ENCODE data around the gene TRIM59.
A peak's percentile ranks its signal among the peaks of the same experiment; 100 is the strongest.

Gene TRIM59

DNA sequence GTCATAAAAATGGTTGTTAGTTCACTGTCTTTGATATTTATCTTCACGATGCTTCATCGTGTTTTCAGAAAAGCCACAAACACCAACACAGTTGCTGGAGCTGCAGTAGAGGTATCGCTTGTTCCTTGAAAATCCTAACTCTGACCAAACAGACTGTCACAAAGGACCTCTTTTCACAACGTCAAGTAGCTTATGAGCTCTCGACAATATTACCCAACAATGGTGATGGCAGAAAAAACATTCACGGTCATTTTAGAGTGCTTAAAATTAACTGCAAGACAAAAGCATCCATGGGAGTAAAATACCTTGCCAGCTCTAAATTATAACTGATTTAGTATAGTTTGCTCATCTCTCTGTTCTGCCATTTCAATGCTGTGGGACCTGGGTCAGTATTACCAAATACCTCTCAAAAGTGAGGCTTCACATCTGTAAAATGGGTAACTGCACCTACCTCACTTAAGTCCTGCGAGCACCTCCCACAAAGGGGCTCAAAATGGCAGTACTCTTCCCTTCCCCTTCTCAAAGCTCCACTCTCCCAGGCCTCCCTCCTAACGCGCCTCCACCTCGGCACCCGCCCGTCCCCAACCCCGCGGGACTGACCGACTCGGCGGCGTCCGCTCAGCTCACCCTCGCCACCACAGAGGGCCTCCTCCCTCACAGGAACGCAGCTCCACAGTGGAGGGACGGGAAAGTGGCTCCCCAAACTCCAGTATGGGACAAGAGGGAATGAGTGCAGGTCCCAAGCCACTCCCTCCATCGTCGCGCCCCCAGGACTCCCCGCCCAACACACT lies 546 bp downstream of the TRIM59 start:
- Histone ChIP-seq H3K27ac (peak overlapping the region in 1 of 2 donors; percentile 79), H3K4me3 (peak overlapping the region; percentile 77)
- TF ChIP-seq CTCF (IDR thresholded peaks at IDR 0.05), result no peak
- DNase-seq (ENCODE audit: low spot score), result peak; percentile 77

DNA sequence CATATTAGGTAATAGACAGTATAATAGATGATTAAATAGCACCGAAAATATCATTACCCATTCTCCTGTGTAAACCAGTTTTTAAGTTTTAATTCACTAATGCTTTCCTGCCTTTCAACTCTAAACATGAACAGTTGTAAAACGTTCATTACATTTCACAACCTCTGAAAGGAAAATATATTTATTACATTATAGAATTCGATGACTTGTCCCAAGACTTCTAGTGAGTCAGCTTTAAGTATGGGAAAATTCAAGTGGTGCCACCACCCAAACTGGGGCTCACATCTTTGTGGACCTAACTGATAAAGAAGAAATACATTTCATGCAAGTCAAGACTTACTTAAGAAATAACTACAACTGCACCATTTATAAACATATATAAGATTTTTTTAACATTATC lies 2.0 kb downstream of the TRIM59 start:
- no peak for TF ChIP-seq CTCF (IDR thresholded peaks at IDR 0.05)
- Histone ChIP-seq H3K27ac (no peak overlapping the region), H3K4me3 (no peak overlapping the region)
- no peak for DNase-seq (ENCODE audit: low spot score)

- Histone ChIP-seq H3K27ac (no peak overlapping the region), H3K4me3 (no peak overlapping the region)
- no peak for TF ChIP-seq CTCF (IDR thresholded peaks at IDR 0.05)
- no peak for DNase-seq (ENCODE audit: low spot score)
Observed at GRCh38 chr3:160446522-160447056, 3.0 kb downstream of the TRIM59 start.

- no peak for TF ChIP-seq CTCF (IDR thresholded peaks at IDR 0.05)
Observed at GRCh38 chr3:160445854-160446253, 3.7 kb downstream of the TRIM59 start.

DNA sequence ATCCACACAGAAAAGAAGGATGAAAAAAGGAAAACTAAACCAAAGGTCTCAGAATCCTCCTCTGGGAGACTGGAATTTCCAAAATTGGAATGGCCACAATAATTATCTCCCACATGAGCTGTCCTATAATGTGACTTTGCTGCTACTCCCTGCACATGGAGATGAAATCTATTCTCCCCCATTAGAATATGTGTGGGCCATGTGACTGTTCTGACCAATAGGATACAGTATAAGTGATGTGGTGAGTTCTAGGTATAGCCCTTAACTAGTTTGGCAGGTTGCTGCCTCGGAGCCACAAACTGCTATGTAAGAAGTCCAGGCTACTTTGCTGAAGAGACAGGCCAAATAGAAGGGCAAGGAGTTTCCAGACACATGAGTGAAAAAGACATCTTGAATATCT lies 5.2 kb downstream of the TRIM59 start:
- no peak for DNase-seq (ENCODE audit: low spot score)
- Histone ChIP-seq H3K27ac (no peak overlapping the region), H3K4me3 (no peak overlapping the region)
- no peak for TF ChIP-seq CTCF (IDR thresholded peaks at IDR 0.05)

More at GRCh38 chr3:160445854-160446253, 3.7 kb downstream of the TRIM59 start:
- no peak for DNase-seq (ENCODE audit: low spot score)
- Histone ChIP-seq H3K4me3 (no peak overlapping the region), H3K27ac (no peak overlapping the region)

GRCh38 chr3:160440687-160441086 lies 8.9 kb downstream of the TRIM59 start:
- TF ChIP-seq CTCF (IDR thresholded peaks at IDR 0.05), result no peak
- H3K4me3 ChIP-seq, result no peak overlapping the region
- DNase-seq (ENCODE audit: low spot score), result no peak

GRCh38 chr3:160437083-160437455 lies 12.5 kb downstream of the TRIM59 start:
- DNase-seq (ENCODE audit: low spot score), result no peak
- no peak overlapping the region for H3K27ac ChIP-seq
- no peak for TF ChIP-seq CTCF (IDR thresholded peaks at IDR 0.05)
- H3K4me3 ChIP-seq, result no peak overlapping the region

More at GRCh38 chr3:160440687-160441086, 8.9 kb downstream of the TRIM59 start:
- H3K27ac ChIP-seq, result no peak overlapping the region
